ENCODE measurements around the gene MUC5AC.

Gene MUC5AC

DNA sequence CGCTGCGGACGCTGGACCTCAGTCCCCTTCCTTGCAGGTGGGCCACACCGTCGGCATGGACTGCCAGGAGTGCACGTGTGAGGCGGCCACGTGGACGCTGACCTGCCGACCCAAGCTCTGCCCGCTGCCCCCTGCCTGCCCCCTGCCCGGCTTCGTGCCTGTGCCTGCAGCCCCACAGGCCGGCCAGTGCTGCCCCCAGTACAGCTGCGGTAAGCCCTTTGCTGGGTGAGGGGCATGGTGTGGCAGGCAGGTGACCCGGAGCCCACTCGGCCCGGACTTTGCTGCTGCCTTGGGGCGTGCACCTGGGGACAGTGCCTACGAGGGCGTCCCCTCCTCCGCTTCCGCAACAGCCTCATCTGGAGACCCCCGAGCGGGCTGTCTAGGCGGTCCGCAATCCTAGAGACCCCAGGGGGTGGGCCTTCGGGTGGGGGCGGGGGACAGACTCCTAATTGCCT is 39.7 kb downstream of the MUC5AC start:
- DNase-seq (ENCODE audit: low read depth): no peak

DNA sequence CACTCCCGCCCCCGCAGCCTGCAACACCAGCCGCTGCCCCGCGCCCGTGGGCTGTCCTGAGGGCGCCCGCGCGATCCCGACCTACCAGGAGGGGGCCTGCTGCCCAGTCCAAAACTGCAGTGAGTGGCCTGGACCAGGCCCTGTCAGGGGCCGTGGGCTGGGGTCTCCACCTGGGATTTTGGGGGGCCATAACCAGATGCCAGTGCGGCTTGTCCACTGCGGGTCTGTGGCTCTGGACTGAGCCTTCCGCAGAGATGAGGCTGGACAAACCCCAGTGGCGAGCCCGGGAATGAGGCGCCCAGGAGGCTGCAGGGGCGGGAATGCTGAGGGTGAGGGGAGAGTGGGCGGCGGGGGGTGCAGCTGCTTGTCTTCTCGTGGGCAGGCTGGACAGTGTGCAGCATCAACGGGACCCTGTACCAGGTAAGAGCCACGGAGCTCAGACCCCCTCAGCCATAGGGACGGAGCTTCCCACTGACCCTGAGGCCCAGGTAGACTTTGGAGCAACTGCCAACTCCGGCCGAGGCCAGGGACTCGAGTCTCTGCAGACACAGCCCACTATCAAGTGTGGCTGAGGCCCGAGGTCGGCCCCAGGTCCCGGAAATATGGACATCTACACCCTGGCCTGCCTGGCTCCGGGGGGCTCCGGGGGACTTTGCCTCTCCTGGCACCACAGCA is 40.3 kb downstream of the MUC5AC start:
- no peak for DNase-seq (ENCODE audit: low read depth)

DNA sequence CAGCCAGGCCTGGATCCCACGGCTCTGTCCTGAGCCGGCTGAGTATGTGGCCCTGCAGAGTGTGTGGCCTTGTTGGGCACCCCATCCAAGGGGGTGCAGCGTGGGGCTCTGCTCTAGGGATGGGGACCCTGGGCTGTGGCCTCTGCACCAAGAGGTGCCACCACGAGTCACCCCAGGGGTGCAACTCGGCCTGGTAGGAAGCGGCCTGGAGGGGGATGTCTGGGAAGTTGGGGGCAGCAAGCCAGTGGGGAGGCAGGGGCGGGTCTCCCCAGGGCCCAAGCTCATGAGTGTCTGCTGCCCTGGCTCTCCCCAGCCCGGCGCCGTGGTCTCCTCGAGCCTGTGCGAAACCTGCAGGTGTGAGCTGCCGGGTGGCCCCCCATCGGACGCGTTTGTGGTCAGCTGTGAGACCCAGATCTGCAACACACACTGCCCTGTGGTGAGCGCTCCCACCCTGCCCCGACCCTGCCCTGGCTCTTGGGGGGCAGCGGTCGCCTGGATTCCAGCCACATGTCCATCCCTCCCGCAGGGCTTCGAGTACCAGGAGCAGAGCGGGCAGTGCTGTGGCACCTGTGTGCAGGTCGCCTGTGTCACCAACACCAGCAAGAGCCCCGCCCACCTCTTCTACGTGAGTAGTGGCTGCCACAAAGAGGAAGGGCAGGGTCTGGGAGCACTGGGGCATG is 40.9 kb downstream of the MUC5AC start:
- DNase-seq (ENCODE audit: low read depth): no peak

DNA sequence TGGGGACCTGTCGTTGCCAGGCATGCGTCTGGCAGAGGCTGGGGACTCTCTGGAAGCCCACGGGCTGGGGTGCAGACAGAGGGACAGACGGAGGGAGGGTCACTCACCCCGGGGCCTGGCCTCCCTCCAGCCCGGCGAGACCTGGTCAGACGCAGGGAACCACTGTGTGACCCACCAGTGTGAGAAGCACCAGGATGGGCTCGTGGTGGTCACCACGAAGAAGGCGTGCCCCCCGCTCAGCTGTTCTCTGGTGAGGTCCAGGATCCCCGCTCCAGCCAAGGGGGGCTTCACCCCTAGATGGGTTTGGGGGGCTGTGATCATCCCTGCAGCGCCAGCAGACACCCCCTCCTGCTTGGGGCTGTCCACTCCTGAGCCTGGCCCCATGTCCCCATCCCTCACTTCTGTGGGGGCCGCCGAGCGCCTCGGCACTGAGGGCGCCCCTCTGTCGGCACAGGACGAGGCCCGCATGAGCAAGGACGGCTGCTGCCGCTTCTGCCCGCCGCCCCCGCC is 41.5 kb downstream of the MUC5AC start:
- DNase-seq (ENCODE audit: low read depth): no peak

DNA sequence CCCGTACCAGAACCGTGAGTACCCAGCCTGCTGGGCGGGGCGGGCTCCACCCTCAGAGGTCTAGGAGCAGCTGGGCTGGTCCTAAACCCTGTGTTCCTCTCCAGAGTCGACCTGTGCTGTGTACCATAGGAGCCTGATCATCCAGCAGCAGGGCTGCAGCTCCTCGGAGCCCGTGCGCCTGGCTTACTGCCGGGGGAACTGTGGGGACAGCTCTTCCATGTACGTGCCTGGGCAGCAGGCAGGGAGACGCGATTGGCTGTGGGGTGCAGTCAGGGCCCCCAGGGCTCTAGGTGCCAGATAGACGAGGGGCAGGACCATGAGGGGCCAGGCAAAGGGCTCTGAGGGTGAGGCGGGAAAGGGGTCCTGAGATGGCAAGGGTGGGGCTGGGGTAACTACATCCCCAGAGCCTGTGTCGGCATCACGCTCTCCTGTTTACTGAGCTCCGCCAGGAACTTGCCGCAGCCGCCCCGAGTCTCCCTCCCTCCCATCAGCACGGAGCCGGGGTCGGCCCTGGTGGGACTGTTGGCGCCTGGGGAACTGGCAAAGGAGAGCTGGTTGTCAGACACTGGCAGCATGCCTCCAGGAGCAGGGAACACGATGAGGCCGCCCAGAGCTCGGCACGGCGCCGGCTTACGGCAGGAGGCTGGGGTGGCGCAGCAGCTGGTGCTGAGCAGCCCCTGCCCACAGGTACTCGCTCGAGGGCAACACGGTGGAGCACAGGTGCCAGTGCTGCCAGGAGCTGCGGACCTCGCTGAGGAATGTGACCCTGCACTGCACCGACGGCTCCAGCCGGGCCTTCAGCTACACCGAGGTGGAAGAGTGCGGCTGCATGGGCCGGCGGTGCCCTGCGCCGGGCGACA is 42.2 kb downstream of the MUC5AC start:
- no peak for DNase-seq (ENCODE audit: low read depth)

DNA sequence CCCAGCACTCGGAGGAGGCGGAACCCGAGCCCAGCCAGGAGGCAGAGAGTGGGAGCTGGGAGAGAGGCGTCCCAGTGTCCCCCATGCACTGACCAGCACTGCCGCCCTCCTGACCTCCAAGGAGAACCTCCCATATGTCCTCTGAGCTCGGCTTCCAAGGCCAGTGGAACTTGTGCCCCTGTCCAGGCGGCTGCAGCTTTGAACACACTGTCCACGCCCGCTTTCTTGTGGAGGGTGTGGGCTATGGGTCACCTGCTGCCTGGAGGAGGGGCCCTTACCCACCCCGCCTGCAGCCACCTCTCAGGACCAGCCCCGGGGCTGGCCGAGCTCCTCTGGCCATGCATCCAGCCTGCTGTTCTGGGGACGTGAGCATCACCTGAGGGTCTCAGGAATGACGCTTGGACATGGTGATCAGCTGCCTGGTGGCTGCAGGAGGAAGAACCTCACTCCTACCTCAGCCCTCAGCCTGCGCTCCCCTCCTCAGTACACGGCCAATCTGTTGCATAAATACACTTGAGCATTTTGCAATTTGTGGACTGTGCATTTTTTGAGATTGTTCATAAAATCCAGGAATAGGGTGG is 42.9 kb downstream of the MUC5AC start:
- DNase-seq (ENCODE audit: low read depth): no peak

DNA sequence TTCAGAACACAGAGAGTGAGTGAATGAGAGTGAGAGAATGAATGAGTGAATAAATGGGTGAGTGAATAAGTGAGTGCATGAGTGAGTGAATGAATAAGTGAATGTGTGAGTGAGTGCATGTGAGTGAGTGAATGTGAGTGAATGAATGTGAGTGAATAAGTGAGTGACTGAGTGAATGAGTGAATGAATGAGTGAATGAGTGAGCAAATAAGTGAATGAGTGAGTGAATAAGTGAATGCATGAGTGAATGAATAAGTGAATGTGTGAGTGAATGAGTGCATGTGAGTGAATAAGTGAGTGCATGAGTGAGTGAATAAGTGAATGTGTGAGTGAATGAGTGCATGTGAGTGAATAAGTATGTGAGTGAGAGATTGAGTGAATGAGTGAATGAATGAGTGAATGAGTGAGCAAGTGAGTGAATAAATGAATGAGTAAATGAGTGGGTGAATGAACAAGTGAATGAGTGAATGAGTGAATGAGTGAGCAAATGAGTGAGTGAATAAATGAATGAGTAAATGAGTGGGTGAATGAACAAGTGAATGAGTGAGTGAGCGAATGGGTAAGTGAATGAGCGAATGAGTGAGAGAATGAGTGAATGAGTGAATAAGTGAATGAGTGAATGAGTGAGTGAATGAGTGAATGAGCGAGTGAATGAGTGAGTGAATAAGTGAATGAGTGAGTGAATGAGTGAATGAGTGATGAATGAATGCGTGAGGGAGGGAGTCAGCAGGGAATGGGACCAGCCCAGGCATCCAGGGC is 43.8 kb downstream of the MUC5AC start:
- no peak for DNase-seq (ENCODE audit: low read depth)

DNA sequence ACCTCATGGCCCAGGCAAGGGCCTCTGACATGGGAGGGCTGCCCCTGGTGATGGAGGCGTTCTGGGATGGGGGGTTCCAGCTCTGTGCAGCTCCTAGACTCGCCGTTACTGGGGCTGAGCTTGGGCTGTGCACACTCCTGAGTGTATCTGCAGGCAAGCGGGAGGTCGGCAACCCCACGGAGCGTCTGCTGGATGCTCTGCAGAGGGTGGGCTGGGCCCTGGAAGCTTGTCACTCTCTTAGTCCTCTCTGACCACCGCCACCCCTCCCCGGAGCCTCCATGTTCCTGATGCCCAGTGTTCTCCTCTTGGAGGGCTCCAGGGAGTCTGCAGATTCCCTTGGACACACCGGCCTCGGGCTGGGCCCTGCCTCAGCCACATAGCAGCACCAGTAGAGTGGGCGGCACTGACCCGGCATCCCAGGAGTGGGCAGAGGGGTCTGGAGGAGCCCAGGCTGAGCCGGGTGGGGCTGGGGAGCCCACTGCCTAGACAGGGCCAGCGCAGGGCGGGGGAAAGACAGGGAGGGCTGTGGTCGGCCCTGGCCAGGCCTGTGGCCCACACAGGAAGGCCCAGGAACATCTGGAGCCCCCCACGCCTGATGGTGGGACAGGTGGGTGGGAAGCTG is 44.5 kb downstream of the MUC5AC start:
- no peak for DNase-seq (ENCODE audit: low read depth)

DNA sequence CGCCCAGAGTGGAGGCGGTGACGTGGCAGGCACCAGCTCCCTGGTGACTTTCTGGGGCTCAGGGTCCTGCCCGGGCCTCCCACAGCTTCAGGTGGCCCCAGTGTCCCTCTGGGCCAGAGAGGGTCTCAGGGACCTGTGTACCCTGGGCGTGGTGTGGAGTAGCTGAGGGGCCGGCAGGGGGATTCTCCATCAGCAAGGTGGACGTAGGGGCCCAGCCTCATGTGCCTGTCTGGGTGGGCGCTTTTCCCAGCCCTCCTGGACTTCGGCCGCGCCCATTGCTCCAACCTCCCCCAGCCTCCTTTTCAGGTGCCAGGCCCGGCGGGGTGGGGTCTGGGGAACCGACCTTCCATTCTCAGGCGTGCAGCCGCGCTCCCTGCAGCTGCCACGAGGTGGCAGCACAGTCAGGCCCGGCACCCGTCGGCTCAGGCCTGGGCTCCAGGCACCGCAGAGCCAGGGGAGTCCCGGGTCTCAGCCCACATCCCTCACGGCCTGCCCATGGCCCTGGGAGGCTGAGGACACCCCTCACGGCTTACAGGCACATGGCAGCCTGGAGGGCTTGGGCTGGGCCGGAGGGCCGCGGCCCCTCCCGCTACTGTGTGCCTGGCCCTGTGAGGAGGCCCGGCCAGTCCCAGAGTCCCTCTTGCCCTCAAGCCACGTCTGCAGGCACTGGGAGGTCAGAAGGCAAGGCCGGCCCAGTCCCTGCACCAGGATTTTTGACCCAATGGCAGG is 45.2 kb downstream of the MUC5AC start:
- DNase-seq (ENCODE audit: low read depth): peak; percentile 1

DNA sequence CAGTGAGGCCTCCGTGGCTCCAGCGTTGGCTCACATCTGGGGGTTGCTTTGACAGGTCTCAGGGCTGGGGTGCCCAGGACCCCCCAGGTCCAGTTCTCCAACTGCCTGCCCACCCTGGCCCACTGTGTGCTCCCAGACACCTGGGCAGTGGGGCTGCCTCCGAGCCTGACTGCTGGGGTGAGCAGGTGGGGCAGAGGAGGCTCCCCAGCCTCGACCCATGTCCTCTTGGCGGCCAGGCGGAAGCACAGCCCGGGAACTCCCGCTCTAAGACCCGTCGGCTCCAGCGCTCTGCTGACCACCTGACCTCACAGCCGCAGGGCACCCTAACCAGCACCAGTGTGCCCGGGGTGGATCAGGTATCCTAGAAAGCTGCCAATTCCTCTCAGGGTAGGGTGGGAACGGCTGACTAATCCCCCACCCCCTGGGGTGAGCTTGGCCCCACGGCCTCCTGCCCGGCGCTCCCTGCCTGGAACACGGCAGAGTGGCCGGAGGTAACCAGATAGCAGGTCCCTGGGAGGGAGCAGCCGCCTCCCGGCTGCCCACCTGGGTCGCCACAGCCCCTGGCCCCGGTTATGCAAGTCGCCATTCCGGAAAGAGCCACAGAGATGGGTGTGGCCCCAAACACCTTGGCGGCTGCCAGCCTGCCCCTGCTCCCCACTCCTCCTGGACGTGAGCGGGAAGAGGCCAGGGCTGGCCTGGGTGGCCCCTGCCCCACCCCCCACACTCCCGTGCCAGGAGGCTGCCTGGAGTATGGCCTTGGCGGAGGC is 45.9 kb downstream of the MUC5AC start:
- DNase-seq (ENCODE audit: low read depth): no peak

DNA sequence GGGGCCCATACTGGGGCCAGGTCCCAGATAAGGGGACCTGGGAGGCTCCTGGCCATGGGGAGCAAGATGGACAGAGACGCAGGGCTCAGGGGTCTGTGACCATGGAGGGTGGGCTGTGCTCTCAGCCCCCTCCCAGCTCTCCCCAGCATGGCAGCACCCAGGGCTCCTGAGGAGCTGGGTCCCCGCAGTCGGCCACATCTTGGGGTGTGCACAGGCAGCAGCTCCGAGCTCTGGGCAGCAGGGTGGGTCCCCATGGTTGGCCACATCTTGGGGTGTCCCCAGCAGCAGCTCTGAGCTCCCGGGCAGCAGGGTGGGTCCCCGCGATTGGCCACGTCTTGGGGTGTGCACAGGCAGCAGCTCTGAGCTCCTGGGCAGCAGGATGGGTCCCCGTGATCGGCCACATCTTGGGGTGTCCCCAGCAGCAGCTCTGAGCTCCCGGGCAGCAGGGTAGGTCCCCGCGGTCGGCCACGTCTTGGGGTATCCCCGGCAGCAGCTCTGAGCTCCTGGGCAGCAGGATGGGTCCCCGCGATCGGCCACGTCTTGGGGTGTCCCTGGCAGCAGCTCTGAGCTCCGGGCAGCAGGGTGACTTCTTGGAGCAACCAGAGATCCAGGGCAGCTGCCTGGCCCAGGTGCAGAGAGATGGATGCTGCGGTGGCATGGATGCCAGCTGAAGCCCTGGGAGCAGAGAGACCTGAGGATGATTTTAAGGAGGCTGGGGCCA is 46.8 kb downstream of the MUC5AC start:
- DNase-seq (ENCODE audit: low read depth): no peak

DNA sequence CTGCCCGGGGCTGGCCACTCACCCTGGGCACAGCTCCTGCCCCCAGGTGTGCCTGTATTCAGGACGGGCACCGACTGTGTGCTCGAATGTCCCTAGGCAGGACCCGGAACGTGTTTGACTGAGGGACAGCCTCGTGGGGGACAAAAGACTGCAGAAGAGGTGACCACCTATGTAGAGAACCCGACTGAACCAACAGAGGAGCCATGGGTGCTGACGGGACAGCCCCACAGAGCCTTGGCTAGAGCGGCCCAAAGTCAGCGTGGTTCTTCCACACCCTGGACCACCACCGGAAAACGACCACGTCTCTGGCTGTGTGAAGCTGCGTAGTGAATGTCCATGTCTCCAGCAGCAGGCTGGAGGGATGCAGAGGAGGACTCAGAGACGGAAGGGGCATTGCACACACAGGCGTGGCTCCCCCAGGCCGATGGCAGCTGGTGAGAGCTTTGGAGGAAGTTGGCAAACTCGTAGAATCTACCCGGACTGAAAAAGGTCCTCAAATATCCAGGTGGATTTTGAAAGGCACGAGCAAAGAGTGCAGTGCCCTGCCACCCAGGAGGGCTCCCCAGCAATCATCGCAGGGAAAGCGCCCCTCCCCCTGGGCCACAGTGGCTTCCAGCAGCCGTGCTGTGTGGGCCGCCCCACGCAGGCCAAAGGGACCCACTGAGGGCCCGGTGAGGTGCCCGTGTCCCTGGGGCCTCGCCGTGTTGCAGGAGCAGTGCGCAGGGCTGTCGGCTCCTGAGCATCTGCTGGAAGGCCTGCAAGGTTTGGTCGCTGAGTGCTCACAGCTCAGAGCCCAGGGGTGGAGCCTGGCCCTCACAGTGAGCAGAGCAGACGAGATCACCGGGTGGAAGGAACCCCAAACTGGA is 47.6 kb downstream of the MUC5AC start:
- no peak for DNase-seq (ENCODE audit: low read depth)

DNA sequence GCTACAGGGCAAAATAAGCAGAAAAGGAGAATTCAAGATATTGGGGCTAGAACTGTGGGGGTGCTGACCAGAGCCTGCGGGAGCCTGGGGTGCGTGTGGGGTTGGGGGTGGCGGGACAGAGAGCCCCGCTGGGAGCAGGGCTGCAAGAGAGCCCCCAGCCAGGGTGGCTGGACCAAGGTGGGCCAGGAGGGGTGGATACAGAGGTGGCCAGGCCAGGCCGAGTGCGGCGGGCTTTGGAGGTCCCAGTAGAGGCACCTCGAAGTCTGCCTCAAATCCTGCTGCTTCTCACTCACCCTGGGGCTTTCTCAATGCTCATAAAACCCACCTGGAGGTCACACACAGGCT is 48.2 kb downstream of the MUC5AC start:
- no peak for DNase-seq (ENCODE audit: low read depth)

DNA sequence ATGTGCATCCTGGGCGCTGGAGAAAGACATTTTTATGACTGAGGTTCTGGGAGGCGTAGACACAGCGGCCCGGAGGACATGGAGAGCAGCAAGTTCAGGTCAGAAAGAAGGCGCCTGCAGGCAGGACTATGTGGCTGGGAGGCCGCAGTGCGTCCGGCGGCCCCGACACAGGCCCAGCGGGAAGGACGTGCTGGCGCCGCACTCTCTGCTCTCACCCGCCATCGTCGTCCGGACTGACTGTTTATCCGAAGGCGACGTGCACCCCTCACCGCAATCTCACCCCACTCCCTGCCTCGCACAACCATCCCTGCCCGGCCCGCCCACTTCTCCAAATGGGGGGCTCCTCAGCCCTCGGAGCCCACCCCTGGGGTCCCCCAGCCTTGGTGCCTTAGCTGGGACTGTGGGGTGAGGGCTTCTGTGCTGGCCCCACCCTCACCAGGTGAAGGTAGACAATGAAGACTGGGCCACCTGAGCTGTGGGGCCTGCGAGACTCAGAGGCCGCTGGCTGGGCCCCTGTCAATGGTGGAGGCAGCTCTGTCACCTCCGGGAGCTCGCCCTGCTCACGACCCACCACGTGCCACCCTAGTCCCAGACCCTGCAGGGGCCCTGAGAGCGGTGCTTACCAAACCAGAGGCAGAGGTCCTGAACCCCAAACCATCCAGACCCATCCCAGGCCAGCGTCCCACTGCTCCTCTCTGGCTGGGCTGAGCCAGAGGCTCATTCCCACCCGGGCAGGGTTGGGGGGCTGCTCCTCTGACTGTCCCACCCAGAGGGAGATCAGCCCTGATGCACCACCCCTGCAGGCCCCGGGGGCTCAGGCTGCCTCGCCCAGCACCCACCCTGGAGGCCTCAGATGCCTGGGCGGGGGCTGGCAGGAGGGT is 48.9 kb downstream of the MUC5AC start:
- no peak for DNase-seq (ENCODE audit: low read depth)

DNA sequence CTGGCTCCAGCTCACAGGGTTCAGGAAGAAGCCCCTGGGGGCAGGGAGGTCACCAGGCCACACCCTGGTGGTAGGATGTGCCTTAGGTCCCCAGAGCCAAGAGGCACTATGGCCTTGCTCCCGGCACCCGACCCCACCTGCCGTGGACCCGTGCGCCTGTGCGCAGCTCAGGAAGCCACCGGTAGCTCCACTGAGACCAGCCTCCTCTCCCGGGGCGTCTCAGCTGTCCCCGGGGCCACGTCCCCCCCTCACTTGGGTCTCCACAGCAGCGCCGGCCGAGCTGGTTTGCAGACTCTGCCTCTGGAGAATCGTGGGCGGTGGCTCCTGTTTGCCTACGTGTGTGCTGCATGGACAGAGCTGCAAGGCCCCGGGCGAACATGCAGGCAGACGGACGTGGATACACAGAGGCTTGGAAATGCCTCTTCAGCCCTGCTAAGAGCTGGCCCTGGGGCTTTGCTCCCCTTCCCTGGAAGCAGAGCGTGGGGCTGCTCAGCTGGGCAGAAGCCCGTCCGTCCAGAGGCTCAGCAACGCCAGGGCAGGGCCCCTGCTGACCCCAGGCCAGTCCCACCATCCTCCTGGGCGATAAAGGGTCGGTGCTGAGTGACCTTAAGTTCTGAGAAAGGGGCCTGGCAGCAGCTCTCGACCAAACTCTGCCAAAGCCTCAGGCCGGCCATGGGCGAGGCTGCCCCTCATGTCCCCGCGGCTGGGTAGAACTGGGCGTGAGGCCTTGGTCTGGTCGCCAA is 49.8 kb downstream of the MUC5AC start:
- DNase-seq (ENCODE audit: low read depth): no peak

DNA sequence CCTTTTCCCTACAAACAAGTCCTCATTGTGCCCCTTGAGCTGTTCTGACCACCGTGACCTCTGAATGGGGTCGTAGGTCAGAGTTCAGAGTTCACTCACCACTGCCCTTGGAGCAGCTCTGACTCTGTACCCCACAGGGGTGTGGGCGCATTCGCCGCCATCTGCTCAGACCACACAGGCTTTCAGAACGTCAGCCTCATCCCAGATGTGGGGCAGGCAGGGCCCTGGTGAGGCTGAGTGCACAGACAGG is 50.3 kb downstream of the MUC5AC start:
- no peak for DNase-seq (ENCODE audit: low read depth)
